NCI-H2107 treated with DMSO at 0.1 percent for 48 hours (cell line): Measurements from ENCODE around the gene DYNC1I1.

ENCODE experiments used
- DNase-seq: peaks from one replicate; lab custom pipeline; 2025; ENCODE audit not compliant: unreplicated experiment; lab: John Stamatoyannopoulos, UW

The DYNC1I1 gene

DNA sequence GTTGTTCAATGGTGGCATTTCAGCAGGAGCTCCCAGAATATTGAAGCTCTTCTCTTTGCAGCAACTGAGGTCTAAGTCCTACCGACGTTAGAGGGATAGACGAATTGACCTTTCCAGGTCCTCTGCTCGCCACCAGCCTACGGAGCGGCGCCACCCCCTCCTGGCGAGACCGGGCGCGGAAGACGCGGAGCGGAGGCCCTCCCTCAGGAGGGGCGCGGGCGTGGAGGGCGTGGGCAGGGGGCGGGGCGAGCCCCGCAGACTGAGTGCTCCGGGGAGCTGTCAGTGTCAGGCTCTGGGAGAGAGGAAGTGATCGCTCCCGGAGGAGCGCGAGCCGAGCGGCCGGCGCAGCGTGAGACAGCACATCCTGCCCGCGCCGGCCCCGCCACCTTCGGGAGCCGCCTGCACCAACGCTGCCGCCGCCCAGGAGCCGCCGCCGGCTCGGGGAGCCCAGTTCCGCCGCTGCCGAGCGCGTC is at the start of gene DYNC1I1:
Gene DYNC1I1 (plus strand): TSS at position 257 of the 473 bp plus-strand sequence. CDS start 32,176 bp downstream, outside the sequence.
- peak; percentile 58 for DNase-seq

DNA sequence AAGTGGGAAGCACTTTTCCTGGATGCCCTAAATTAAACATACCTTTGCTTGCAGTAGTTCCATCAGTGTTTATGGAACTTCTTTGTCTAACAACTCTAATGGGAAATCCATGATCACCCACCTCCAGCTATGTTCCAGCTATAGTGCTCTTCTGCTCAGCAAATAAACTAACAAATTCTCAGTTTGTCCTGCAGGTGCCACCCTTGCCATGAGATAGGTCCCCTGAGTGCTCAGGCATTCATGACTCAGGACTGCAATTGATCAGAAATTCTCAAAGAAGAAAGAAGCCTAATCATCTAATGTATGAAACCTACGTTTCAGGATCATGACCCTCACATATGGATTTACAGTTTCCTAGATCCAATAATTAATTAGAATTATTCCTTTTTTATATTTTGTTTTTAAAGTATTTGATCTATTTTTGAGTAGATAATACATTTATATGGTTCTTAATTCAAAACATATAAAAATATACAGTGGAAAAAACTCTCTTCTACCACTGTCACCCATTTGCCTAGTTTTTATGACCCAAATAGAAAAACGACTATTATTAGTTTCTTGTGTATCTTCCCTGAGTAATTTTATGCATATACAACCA is 48.7 kb upstream of the DYNC1I1 start:
- peak; percentile 73 for DNase-seq

DNA sequence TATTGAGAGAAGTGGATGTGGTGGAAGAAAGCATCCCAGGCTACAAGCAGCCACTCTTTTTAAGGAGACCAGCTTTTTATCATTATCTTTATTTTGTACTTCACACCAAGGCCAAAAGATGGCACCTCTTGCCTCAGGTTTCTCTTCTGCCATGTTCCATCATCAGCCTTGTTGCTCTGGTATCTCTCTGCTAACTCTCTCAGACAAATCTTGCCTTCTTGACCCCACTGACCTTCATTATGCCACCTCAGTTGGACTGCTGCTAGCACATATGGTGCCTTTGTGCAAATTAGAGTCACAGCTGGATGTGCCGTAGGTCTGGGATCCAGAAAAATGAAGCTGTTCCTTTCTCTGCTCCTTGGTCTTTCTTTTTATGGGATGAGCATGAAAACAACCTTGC is 47.1 kb upstream of the DYNC1I1 start:
- DNase-seq, result peak; percentile 56

DNA sequence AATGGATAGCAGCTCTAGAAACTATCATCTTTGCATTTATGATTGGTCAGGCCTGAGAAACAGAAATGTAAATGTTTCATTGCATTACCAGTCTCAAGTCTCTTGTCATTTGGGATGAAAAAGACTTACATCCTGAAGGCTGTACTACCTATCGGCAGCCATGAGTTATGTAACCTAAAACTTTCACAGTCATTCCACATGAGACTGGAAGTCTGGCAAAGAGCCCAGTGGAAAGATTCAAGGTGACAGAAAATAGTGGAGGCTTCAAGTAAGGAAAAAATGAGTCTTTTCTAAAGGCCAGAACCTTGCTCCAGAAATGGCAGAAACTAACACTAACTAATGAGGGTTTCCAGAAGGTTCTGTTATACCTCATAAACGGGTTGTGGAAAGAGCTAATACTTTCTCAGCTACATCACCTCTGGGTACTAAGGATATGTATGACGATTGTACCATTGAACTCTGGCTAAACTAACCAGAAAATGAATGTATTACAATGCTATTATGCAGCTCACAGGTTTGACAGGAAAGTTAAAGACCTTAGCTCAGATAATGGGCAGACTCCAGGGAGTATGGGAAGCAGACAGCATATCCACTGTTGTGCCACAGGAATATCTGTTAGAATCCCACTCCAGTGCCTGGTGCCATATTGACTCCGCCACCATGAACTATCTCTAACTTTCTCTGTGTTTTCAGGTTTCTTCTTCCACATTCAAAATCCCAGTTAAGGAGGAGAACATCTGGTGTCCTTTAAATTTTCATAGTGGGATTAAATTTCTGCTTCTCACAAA is 41.7 kb upstream of the DYNC1I1 start:
- peak; percentile 30 for DNase-seq

DNA sequence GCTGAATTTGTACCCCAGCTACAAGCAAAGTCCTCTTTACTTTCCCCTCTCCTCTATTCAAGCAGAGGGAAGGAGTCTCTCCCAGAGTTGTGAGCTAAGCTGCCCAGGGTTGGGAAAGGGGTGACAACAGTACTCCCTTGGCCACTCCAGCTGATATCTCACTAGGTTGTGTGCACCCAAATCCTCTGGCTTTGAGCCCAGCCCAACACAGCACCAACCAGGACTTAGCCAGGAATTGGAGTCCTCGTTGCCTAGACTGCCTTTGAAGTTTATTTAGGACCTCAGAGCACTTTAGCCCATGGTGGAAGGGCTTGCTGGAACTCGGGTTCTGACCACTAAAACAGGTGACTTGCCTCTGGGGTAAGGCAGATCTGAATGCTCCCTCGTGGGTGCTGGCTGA is 35.7 kb upstream of the DYNC1I1 start:
- DNase-seq, result no peak

DNA sequence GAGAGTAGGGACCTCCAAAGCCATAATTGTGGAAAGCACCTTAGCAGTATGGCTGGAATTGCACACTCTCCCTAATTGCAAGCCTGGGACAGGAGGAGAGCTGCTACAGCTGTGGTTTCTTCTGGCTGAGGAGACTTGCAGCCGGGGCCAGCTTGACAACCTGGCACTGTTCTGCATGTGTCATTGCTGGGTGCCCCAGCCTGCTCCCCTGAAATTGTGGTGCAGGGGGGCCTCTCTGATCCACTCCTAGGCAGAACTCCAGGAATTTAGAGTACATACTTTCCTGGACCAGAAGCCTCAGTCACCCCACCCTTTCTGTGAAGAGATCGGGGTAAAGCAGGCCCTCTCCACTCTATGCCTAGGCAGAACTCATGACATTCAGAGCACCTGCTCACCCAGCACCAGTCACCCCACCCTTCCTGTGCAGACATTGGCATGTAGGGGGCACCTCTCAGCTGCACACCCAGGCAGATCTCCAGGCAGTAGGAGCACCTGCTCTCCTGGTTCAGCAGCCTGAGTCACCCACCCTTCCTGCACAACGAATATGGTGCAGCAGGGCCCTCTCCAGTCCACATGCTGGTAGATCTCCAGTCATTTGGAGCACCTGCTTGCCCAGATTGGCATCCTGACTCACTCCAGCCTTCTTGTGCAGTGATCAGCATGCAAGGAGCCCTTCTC is 34.4 kb upstream of the DYNC1I1 start:
- DNase-seq, result peak; percentile 62

DNA sequence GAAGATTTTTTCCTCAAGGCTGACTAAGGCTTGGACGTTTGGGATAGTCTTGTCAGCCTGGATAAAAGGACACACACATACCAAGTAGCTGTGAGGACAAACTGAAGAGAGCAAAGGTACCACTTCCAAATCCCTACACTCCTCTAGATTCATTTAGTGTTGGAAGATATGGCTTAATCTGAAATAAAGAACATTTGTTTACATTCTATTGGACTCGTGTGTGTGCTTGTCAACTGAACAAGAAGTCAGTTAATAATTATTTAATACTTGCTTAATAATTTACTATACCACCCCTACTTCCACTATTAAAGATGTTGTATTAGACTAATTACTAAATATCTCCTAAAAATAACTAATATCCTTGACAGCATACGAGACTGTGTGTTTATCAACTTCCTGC is 23.3 kb upstream of the DYNC1I1 start:
- DNase-seq, result no peak

DNA sequence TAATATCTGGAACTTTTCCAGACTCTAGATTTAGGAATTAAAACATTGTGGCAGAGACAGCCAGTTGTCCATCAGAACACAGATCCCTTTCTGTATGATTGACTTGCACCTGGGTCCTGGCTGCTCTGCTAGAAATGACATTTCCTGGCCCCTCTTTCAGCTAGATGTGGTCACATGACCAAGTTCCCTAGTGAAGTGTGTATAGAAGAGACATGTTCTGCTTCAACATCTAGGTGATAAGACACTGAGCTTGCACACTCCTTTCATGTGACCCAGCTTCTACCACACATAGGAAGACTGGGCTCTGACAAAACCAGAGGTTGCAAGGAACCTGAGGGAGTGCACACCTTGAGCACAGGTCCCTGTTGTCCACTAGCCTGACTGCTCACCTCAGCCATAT is 22.8 kb upstream of the DYNC1I1 start:
- DNase-seq, result no peak

DNA sequence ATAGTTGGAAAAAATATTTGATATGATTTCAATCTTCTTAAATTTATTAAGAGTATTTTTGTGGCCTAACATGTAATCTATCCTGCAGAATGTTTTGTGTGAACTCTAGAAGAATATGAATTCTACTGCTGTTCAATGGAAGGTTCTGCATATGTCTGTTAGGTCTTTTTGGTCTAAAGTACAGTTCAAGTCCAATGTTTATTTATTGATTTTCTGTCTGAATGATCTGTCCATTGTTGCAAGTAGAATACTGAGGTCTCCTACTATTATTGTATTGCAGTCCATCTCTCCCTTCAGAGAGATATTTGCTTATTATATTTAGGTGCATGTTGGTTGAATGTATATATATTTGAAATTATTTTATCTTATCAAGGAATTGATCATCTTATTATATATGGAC is 18.9 kb upstream of the DYNC1I1 start:
- no peak for DNase-seq

DNA sequence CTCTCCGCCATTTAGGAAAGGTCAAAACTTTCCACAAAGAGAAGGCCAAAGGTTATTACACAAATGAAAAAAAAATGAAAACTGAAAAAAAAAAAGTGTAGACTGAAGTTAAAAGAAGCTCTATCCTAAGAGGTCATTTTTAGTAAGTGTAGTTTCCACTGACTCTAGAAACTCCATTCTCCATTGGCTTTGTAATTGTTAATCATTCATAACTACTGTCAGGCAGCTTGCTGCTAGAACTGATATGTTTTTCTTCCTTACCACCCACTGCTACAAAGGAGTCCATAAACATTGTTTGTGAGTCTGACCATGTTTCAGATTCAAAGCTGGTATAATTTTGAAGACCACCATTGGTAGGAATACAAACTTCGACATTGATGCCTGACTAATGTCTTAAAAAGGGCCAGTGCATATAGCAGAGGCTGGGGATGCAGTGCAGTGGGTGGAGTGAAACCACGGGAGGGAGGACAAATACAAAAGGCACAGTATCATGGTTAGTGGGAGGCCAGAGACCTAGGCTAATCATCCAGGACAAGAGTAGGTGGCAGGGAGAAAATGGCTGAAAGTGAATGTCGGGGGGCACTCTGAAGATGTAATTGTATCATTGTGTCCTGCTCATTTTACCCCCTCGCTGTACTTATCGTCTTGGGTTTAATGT is 16.9 kb upstream of the DYNC1I1 start:
- no peak for DNase-seq

DNA sequence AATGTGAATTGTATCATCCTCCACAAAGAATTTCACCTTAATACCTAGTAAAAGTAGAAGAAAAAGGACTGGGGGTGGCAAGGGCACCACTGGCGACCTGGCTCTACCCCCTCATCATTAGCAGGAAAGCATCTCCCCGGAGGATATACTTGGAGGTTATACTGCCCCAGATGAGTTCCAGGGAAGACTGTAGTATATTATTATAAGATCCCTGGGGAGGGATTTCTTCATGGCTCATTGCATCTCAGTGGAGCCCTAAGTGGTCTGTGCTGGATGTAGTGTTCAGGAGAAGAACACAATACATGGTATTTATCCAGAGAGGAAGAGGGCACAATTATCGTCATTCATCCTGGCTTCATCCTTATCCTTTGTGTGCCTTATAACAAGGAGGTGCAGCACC is 14.2 kb upstream of the DYNC1I1 start:
- peak; percentile 95 for DNase-seq

DNA sequence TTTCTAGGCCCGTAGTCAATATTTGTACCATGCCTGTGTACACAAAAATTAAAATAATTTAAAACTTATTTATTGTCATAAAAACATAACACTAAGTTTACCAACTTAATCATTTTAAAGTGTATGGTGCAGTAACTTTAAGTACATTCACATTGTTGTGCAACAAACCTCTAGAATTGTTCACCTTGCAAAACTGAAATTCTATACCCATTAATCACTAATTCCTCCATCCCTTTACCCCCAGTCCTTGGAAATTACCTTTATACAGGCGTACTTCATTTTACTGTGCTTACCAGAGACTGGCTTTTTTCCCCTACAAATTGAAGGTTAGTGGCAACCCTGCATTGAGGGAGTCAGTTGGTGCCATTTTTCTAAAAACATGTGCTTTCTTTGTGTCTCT is 6.3 kb upstream of the DYNC1I1 start:
- DNase-seq, result no peak

DNA sequence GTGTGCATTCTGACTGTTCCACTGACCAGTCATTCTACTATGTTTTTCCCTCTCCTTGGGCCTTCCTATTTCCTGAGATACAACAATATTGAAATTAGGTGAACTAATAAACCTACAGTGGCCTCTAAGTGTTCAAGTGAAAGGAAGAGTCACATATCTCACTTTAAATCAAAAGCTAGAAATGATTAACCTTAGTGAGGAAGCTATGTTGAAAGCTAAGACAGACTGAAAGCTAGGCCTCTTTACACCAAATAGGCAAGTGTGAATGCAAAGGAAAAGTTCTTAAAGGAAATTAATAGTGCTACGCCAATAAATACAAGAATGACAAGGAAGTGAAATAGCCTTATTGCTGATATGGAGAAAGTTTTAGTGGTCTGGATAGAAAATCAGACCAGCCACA is 5.7 kb upstream of the DYNC1I1 start:
- no peak for DNase-seq

DNA sequence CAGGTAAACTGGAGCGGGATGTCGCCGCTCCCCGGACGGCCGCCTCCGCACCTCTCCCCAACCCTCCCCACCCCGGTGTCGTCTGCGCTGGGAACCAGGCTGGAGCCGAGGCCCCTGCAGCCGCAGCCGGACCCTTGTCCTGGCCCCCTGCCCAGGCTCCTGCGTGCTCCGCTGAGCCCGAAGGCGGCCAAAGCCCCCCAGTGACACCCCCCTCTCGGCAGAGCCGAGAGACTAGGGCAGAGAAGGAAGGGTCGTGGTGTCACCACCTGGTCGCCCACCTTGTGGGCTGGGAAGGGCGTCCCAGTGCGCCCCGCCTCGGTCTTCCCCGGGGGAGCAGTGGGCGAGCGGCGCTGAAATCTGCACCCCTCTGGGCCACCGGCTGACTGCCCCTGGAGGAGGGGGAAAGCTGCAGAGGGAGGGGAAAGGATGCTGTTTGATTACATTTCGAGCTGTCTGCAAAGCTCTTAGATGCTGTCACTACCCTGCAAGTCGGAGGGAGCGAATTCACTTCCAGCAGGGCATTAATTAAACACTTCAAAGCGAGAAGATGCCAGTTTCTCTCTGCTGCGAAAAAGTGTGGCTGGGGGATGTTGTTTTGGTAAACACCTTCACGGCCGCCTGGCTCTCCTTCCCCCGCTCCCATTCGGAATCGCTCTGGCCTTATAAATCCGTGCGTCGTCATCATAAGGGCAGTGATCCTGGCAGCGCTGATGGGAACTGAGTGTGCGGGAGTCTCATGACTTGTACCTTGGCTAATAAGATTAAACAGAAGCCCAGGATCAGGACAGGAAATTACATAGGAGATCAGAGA is 622 bp downstream of the DYNC1I1 start:
- DNase-seq, result no peak

DNA sequence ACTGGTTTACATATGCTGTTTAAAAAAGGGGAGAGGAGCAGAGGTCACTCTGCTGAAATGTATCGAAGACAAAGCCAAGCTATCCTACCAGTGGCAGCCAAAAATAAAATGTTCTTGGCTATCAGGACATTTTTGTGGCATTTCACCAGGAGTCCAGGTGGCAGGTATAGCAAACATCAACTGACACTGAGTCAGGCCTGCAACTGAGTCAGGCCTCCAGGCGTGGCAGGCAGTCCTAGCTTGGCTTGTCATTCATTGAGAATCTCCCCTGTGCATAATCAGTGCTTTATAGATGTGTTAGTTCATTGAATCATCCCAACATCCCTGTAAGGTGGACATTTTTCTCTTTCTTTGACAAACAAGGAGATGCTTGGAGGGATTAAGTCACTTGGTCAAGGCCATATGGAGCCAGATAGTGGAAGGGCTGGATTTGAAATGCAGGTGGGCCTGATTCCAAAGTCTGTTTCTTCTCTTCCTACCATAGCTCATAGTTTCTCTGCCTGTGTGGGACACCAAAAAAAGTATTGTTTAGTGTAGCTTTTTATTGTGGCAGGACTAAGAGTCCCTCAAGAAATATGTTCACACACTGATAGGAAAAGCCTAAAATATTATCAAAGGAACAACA is 4.3 kb downstream of the DYNC1I1 start:
- no peak for DNase-seq

DNA sequence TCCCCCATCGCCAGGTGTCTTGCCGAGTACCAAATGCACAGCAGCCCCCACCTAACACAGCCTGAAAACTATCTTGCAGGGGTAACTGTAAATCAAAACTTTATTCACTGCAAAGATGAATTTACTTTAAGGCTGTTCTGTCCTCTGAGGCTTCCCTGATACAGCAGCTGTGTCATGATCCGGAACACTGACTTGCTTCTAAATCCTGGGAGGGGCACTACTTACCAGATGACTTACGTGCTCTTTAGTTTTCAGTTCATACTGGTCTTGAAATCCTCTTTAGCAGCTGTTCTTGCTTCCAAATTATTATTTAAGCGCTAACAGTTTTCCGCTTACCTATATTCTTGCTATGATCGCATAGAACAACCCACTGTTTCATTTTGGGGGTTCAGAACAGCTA is 4.9 kb downstream of the DYNC1I1 start:
- DNase-seq, result no peak

DNA sequence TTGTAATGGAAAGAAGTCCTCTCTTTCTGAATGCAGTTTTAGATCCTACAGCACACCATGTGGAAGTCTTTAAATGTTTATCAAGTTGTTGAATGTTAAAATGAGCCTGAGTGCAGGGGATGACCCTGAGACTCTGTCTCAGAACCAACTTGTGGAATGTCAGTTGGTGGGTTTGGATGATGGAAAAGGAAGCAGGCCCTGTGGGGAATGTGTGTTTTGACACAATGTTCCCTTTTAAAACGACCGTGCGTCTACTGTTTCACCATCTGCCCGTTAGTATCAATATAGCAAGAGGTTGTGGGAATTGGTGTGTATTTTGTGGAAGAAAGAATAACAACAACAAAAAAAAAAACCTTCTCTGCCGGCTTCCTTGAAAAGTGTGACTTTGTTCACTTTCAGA is 8.3 kb downstream of the DYNC1I1 start:
- DNase-seq, result no peak

DNA sequence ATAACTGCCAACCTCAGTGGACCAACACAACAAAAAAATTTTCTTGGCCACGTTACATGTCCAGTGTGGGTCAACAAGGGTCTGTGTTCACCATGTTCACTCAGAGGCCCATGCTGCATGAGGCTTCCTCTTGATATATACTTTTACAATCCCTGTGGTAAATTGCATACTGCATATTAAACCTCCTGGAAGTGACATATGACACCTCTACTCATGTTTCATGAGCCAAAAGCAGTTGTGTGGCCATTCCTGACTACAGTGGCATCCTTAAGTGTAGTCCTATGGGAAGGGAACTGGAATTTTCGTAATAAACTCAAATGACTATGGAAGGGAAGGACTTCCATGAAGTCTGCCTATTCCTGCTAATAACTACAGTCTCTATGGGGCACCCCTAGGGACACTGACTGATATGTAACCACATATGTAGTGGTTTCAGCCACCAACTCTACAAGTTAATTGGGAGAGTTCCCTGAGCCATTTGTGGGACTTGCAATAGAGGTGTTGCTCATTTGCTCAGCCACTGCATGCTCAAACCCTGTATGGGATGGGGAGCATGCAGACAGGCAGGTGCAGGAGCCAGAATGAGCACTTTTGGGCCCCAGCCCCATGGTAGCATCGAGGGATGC is 9.7 kb downstream of the DYNC1I1 start:
- peak; percentile 71 for DNase-seq

DNA sequence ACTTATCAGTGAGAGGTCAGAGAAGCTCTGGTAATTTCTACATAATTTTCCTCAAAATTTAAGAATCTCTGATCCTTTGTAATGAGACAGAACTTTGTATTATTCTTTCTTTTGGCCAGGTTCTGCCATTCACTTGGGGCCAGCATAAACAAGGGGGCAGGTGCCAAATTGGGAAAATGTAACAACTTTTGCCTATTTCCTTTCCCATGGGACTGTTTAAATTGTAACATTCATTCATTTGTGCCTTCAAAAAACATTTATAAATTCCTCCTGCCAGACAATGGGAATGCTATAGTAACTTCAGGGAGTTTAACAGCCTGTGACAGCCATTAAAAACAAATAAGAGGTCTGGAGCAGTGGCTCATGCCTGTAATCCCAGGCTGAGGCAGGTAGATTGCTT is 12.4 kb downstream of the DYNC1I1 start:
- no peak for DNase-seq

DNA sequence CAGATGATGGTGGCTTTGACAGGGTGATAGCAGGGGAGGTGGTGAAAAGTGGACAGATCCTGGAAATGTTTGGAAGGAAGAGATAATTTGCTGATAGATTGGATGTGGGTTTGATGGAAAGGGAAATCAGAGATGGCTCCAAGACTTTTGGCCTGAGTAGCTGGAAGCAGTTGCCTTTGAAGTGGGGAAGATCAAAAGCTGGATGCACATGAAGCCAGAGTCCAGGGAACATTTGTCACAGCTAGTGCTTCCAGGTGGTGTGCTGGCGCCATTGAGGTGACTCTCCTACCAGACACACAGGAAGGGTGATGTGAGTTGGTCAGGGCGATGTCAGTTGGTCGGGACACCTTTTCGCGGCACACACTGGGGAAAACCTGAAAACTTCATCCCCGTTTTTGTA is 15.9 kb downstream of the DYNC1I1 start:
- no peak for DNase-seq
